NCI-H748 (cell line): ENCODE measurements around the gene TMIE.
"Not testable (repeated sequence)": the region's sequence is repeated elsewhere in the genome, so short reads cannot be mapped to it uniquely, and the experiment has no call there.

Experiments used
- DNase-seq: peaks from one replicate; lab custom pipeline; 2025; ENCODE audit not compliant: unreplicated experiment; lab: John Stamatoyannopoulos, UW

Gene TMIE

DNA sequence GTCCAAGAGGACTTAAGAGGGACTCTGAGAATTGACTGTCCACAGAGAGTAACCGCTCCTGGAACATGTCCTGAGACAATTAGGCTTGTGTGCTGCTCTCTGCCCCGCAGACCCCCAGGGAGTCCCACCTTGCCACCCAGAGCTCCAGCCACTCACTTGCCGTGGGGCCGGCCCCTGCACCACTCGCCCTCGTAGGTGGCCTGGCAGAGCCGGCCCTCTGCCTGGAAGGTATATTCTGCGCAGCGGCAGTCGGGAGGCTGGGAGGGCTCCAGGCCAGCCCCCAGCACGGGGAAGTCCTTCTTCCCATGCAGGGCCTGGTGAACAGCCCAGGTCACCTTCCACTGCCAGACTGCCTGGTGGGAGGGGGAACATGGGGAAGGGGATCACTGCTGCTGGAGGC lies 18.2 kb upstream of the TMIE start:
- no peak for DNase-seq

DNA sequence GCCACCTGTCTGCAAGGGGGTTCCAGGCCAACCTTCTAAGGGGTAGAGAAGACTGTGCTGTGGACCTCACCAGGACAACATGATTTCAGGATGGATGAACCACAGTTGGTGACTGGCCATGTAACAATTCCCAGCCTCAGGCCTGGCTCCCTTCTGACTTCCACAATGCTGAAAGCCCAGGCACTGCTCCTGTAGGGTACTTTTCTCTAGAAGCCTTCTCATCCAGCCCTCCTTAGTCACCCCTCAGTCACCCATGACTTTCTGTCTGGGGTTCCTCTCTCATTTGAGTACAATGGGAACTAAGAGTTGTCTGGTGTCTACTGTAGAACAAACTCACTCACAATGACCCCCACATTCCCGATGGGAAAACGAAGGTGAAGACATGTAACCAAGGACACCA lies 16.3 kb upstream of the TMIE start:
- DNase-seq: no peak

DNA sequence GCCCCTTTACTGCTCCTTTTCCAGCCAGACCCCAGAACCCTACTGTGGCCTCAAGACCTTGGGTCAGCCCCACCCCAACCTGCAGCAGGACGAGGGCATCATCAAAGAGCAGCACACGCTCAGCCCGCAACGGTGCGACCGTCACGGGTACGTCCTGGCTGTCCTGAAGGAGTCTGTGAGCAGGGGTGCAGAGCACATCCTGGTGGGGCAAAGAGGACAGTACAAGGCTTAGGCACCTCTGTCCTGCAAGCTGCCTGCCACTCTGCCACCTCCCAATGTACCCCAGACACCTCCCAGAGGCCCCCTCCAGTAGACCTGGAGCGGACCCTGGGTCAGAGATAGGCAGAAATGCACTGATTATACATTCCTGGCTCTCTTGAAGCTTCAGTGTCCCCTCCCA lies 15.7 kb upstream of the TMIE start:
- no peak for DNase-seq

GRCh38 chr3:46690798-46691197 lies 10.4 kb upstream of the TMIE start:
- DNase-seq: no peak

- no peak for DNase-seq
These were observed 8.6 kb upstream of the TMIE start for GRCh38 chr3:46692566-46692990.

GRCh38 chr3:46693038-46693891 lies 7.9 kb upstream of the TMIE start, which contains the start of gene ALS2CL:
TSS of gene ALS2CL (minus strand) at chr3:46693679. CDS start at chr3:46689440, 4,239 bp downstream.
- no peak for DNase-seq

- DNase-seq: no peak
These were observed 7.3 kb upstream of the TMIE start for GRCh38 chr3:46693892-46694226.

DNA sequence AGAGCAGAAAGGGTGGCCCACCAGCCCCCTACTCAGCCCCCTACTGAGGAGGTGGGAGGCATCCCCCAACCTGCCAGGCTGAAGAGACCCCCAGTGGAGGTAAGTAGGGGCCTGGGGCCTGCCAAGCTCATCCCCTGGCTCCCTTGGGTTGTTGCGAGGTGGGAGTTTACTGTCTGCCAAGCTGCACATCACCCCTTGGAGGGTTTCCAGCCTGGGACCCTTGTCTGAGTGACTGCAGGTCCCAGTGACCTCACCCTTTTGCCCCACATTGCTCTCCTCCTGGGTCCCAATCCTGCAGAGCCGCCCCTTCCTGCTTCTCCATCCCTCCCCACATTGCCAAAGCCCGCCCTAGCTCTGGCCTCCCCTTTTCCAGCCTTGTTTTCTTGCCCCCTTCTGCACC lies 6.7 kb upstream of the TMIE start:
- DNase-seq: no peak

GRCh38 chr3:46695177-46695961 lies 5.8 kb upstream of the TMIE start:
- DNase-seq: peak; percentile 3

DNA sequence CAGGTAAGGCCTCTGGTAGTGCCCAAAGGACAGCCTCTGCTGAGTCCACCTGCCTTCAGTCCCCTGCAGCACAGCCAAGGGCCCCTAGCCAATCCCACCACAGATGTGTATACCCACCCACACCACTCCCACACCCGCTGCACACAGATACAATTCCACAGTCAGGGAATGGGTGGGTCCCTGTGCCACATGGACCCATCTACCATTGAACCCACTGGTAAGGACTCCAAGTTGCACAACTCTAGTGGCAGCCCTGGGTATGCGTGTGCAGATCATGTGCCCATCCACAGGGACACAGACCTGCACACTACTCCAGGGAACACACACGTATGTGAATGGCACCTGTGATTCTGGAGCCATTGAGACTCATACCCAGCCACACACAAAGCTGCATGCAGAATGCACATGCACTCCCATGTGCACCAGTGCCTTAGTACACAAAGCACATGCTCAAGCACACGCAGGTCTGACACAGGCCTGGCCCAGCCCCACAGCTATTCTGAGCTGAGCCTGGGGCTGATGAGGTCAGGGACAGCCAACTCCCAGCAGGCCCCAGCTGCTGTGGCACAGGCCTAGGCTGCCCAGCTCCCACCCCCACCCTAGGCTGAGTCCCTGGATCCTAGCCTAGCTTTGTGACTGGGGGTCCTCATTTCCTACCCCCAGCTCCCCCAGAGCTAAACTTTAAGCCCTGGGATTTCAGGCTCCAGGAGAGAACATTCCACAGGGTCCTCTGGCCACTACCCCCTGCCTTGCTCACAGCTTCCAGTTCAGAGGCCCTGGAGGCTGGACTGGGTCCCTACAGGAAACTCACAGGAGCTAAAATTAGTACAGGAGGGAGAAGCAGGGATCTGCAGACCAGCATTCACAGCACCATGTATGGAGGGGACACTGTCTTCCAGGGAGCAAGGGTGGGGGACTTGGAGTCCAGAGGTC lies 5.0 kb upstream of the TMIE start:
- DNase-seq: no peak

GRCh38 chr3:46699676-46700523 lies 1.3 kb upstream of the TMIE start:
- DNase-seq: no peak

DNA sequence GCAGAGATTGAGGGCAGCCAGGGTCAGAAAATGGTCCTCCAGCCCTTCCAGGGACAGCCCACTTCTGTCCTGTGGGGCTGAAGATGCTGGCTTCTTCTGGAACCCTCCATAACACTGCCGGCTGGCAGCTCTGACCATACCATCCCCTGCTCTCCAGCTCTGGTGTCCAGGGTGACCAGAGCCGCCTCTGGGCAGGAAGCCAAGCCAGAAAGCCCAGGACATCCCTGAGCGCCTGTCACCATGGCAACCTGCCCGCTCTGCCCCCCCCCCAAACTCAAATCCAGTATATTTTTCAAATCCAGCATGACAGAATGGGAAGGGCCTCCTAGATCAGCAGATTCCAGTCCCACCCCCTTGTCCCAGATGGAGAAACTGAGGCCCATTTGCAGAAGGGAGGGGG lies 420 bp upstream of the TMIE start:
- peak; percentile 86 for DNase-seq

DNA sequence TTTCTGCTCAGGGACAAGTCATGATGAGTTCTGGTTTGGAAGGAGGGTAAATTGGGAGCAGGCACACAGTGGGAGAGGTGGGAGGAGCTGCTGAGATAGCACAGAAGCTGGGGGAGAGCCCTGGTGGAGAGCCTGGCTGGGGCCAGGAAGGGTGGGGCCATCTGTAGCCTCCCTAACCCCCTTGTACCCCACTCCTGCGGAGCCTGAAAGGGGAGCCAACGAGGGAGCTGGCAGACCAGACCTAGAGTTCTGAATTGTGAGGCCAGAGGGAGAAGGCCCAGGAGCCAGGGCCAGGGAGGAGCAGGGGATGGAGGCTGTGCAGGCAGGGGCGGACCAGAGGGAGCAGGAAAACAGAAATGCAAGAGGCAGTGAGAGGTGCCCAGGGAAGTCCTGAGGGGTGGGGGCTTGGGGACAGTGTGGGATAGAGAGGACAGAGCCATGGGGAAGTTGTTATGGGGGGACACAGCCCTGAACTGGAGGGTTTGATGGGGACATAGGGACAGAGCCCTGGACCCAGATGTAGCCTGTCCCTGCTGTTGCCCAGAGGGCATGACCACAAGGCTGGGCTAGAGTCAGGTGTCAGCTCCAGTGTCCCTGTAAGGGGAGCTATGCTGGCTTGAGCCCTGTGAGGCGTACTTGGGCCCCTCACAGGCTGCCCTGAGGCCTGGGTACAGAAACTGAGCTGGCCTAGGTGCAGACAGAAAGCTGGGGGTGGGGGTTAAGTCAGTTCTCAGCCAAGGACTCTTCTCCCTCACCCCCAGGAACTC lies 1.2 kb downstream of the TMIE start:
- no peak for DNase-seq

GRCh38 chr3:46703013-46703520 lies 1.9 kb downstream of the TMIE start:
- DNase-seq: no peak

DNA sequence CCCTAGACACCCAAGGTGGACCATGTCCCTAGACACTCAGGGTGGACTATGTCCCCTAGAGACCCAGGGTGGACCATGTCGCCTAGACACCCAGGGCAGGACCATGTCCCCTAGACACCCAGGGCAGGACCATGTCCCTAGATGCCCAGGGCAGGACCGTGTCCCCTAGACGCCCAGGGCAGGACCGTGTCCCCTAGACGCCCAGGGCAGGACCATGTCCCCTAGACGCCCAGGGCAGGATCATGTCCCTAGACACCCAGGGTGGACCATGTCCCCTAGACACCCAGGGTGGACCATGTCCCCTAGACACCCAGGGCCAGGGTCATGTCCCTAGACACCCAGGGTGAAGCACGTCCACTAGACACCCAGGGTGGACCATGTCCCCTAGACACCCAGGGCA lies 3.2 kb downstream of the TMIE start:
- DNase-seq: not testable (repeated sequence)

DNA sequence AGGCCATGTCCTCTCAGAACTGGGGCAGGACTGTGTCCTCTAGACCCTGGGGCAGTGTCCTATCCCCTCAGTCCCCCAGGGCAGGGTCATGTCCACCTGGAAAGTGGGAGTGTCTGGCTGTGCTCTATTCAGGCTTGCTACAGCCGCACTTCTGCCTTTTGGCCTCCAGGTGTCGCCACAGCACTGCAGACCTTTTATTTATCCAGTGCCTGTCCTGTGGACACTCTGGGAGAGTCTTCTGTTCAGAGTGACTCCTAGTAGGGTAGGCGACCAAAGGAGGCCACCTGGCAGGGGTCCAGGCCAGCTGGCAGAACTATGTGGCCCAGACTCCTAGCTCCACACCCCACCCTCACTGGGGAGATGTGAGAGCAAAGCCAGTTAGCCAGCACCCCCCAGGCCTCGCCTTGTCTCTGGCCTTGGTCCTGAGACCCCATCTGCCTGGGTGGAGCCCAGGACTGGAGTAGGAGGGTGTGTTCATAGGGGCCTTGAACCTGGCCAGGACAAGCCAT lies 3.9 kb downstream of the TMIE start:
- peak; percentile 65 for DNase-seq

- DNase-seq: no peak
These were observed 4.8 kb downstream of the TMIE start for GRCh38 chr3:46705751-46706552.
